AG04449 (cell line): ENCODE results near the gene PLEKHG7.

Experiments used
- CTCF ChIA-PET: fragments of 350-600 bp; formaldehyde crosslinking; extraction: SDS; loops from one replicate; lab custom pipeline; 2021; ENCODE audit warnings: antibody characterized with exemption; lab: Yijun Ruan, JAX
- POLR2A ChIA-PET: fragments of 400-600, 350-600 bp; formaldehyde crosslinking; extraction: SDS; loops from one replicate; lab custom pipeline; 2020; ENCODE audit warnings: antibody characterized with exemption, inconsistent platforms; lab: Yijun Ruan, JAX
- DNase-seq: peaks from one replicate; pipeline ENCODE4 v3.0.0-alpha.2; 2010; ENCODE audit warnings: low read depth, low spot score
- H3K4me3 ChIP-seq: 2 replicates; pipeline ENCODE4 v1.5.1; 2011; ENCODE audit warnings: low read depth, mild to moderate bottlenecking, control low read depth, low read length
- CTCF ChIP-seq: IDR thresholded peaks from one replicate; pipeline ENCODE4 v1.5.1; 2011; ENCODE audit warnings: mild to moderate bottlenecking, moderate library complexity, low read length, control low read depth, inconsistent platforms; ENCODE audit not compliant: insufficient read depth; ENCODE audit errors: missing control alignments

PLEKHG7 gene

GRCh38 chr12:92718483-92718990 is 15.7 kb downstream of the PLEKHG7 start:
- CTCF ChIA-PET = interaction anchor here (1.0 kb wide), 1 partner anchor 1336 kb away, joined by 3 read pairs; no protein-coding TSS in a partner anchor
- POLR2A ChIA-PET = no interaction called here
- no peak for TF ChIP-seq CTCF
- no peak for DNase-seq
- no peak overlapping the region for H3K4me3 ChIP-seq

GRCh38 chr12:92719674-92720073 is 16.9 kb downstream of the PLEKHG7 start:
- POLR2A ChIA-PET = no interaction called here
- CTCF ChIA-PET = interaction anchor here (0.6 kb wide), 1 partner anchor 19 kb away, joined by 3 read pairs; no protein-coding TSS in a partner anchor
- H3K4me3 ChIP-seq = no peak overlapping the region
- no peak for DNase-seq
- no peak for TF ChIP-seq CTCF

- no peak overlapping the region for H3K4me3 ChIP-seq
- no peak for DNase-seq
- ChIA-PET POLR2A (no interaction called here), CTCF (no interaction called here)
- no peak for TF ChIP-seq CTCF
Observed at GRCh38 chr12:92721130-92721529, 18.3 kb downstream of the PLEKHG7 start.

GRCh38 chr12:92721656-92722055 is 18.9 kb downstream of the PLEKHG7 start:
- CTCF ChIA-PET = no interaction called here
- H3K4me3 ChIP-seq = no peak overlapping the region
- POLR2A ChIA-PET = no interaction called here

GRCh38 chr12:92722897-92723296 is 20.1 kb downstream of the PLEKHG7 start:
- H3K4me3 ChIP-seq = no peak overlapping the region
- no peak for DNase-seq
- ChIA-PET CTCF (interaction anchor here (1.6 kb wide), 1 partner anchor 8 kb away, joined by 3 read pairs; no protein-coding TSS in a partner anchor), POLR2A (no interaction called here)
- no peak for TF ChIP-seq CTCF

More at GRCh38 chr12:92721656-92722055, 18.9 kb downstream of the PLEKHG7 start:
- DNase-seq = no peak
- TF ChIP-seq CTCF = no peak

GRCh38 chr12:92726850-92727249 is 24.1 kb downstream of the PLEKHG7 start:
- ChIA-PET CTCF (no interaction called here), POLR2A (interaction anchor here (0.6 kb wide), 1 partner anchor 363 kb away, joined by 3 read pairs; no protein-coding TSS in a partner anchor)
- TF ChIP-seq CTCF = no peak
- no peak overlapping the region for H3K4me3 ChIP-seq
- no peak for DNase-seq
